ENCODE results near the gene SLC15A3. TPM values are rescaled to one million over a fixed set of nuclear protein-coding genes. Genes with fewer than 3 reads are reported as not detected.

The SLC15A3 gene
- total RNA-seq, 1 donor from 2014 or later, result 11.6 TPM

GRCh38 chr11:60935676-60936442 is 16.1 kb downstream of the SLC15A3 start:
- Mint-ChIP-seq H3K27ac (ENCODE audit: unreplicated experiment) (no peak overlapping the region), H3K4me1 (ENCODE audit: unreplicated experiment) (peaks cover 8% of the 10 kb centered on the region), H3K9me3 (ENCODE audit: unreplicated experiment) (no peaks in the 10 kb centered on the region), H3K36me3 (ENCODE audit: unreplicated experiment) (peaks cover 13% of the 10 kb centered on the region), H3K4me3 (ENCODE audit: unreplicated experiment) (no peak overlapping the region), H3K27me3 (ENCODE audit: unreplicated experiment) (no peaks in the 10 kb centered on the region)
- no peak for DNase-seq (ENCODE audit: extremely low spot score, unreplicated experiment)
- TF ChIP-seq CTCF (IDR thresholded peaks at IDR 0.05), result no peak

GRCh38 chr11:60934790-60935605 is 17.0 kb downstream of the SLC15A3 start:
- no peak for TF ChIP-seq CTCF (IDR thresholded peaks at IDR 0.05)
- H3K9me3 Mint-ChIP-seq (ENCODE audit: unreplicated experiment), result no peaks in the 10 kb centered on the region
- no peak overlapping the region for H3K4me3 Mint-ChIP-seq (ENCODE audit: unreplicated experiment)
- no peak overlapping the region for H3K27ac Mint-ChIP-seq (ENCODE audit: unreplicated experiment)
- H3K27me3 Mint-ChIP-seq (ENCODE audit: unreplicated experiment), result no peaks in the 10 kb centered on the region
- peaks cover 8% of the 10 kb centered on the region for H3K4me1 Mint-ChIP-seq (ENCODE audit: unreplicated experiment)
- no peak for DNase-seq (ENCODE audit: extremely low spot score, unreplicated experiment)
- peaks cover 15% of the 10 kb centered on the region for H3K36me3 Mint-ChIP-seq (ENCODE audit: unreplicated experiment)

GRCh38 chr11:60934124-60934789 is 17.7 kb downstream of the SLC15A3 start:
- no peaks in the 10 kb centered on the region for H3K9me3 Mint-ChIP-seq (ENCODE audit: unreplicated experiment)
- peaks cover 8% of the 10 kb centered on the region for H3K4me1 Mint-ChIP-seq (ENCODE audit: unreplicated experiment)
- H3K36me3 Mint-ChIP-seq (ENCODE audit: unreplicated experiment), result peaks cover 17% of the 10 kb centered on the region
- no peak overlapping the region for H3K27ac Mint-ChIP-seq (ENCODE audit: unreplicated experiment)
- DNase-seq (ENCODE audit: extremely low spot score, unreplicated experiment), result no peak
- H3K27me3 Mint-ChIP-seq (ENCODE audit: unreplicated experiment), result no peaks in the 10 kb centered on the region
- TF ChIP-seq CTCF (IDR thresholded peaks at IDR 0.05), result no peak
- H3K4me3 Mint-ChIP-seq (ENCODE audit: unreplicated experiment), result no peak overlapping the region

GRCh38 chr11:60933416-60934123 is 18.4 kb downstream of the SLC15A3 start:
- Mint-ChIP-seq H3K27ac (ENCODE audit: unreplicated experiment) (no peak overlapping the region), H3K4me1 (ENCODE audit: unreplicated experiment) (peaks cover 8% of the 10 kb centered on the region), H3K9me3 (ENCODE audit: unreplicated experiment) (no peaks in the 10 kb centered on the region), H3K4me3 (ENCODE audit: unreplicated experiment) (no peak overlapping the region), H3K36me3 (ENCODE audit: unreplicated experiment) (peaks cover 18% of the 10 kb centered on the region), H3K27me3 (ENCODE audit: unreplicated experiment) (no peaks in the 10 kb centered on the region)
- no peak for DNase-seq (ENCODE audit: extremely low spot score, unreplicated experiment)
- TF ChIP-seq CTCF (IDR thresholded peaks at IDR 0.05), result no peak
